OCI-LY7 (cell line): ENCODE results near the gene F11. TPM values are rescaled to one million over a fixed set of nuclear protein-coding genes. Genes with fewer than 3 reads are reported as not detected.

Experiments
- BruUV-seq: library from RNA; stranded (reverse); fragments of 400-500 nt; replicated peaks from 2 replicates; lab custom pipeline; 2021; lab: Mats Ljungman, UMichigan
- CTCF ChIA-PET: fragments of 300-600 bp; sonication (Branson Sonifier 250); formaldehyde crosslinking; loops from one replicate; lab custom pipeline; 2022; ENCODE audit warnings: antibody characterized with exemption; ENCODE audit not compliant: unreplicated experiment; lab: Charles Lee
- POLR2A ChIA-PET: fragments of 300-600 bp; sonication (Branson Sonifier 250); formaldehyde crosslinking; loops from one replicate; lab custom pipeline; 2022; ENCODE audit warnings: antibody characterized with exemption; lab: Charles Lee
- DNase-seq: peaks from one replicate; pipeline ENCODE4 v3.0.0-alpha.2; 2015; ENCODE audit warnings: low spot score
- H2AFZ ChIP-seq: fragments of 200-600 bp; sonication (generic), shearing (Covaris generic); 2 replicates; pipeline ENCODE4 v1.6.1; 2014; ENCODE audit warnings: mild to moderate bottlenecking, antibody characterized with exemption, low read length, moderate library complexity
- H3K27ac ChIP-seq: fragments of 200-600 bp; sonication (generic); 2 replicates; pipeline ENCODE4 v1.5.1; 2014; ENCODE audit warnings: mixed run types, low read depth, mild to moderate bottlenecking, moderate library complexity, low read length, inconsistent platforms; ENCODE audit not compliant: poor library complexity, severe bottlenecking
- H3K36me3 ChIP-seq: fragments of 200-600 bp; sonication (generic); 2 replicates; pipeline ENCODE4 v1.6.1; 2014; ENCODE audit warnings: mild to moderate bottlenecking, antibody characterized with exemption, low read length, moderate library complexity, mixed read lengths; ENCODE audit not compliant: insufficient read depth
- H3K4me1 ChIP-seq: fragments of 200-600 bp; sonication (generic); 2 replicates; pipeline ENCODE4 v1.5.1; 2014; ENCODE audit warnings: mild to moderate bottlenecking, low read length; ENCODE audit not compliant: insufficient read depth, poor library complexity, severe bottlenecking
- H3K4me2 ChIP-seq: fragments of 200-600 bp; sonication (generic); 2 replicates; pipeline ENCODE4 v1.6.1; 2014; ENCODE audit warnings: mild to moderate bottlenecking, low read length
- H3K4me3 ChIP-seq: fragments of 200-600 bp; sonication (generic); 2 replicates; pipeline ENCODE4 v1.5.1; 2014; ENCODE audit warnings: mild to moderate bottlenecking, low read depth, low read length; ENCODE audit not compliant: poor library complexity, severe bottlenecking
- H3K79me2 ChIP-seq: fragments of 200-600 bp; sonication (generic); 2 replicates; pipeline ENCODE4 v1.6.1; 2016; ENCODE audit warnings: low read depth, mild to moderate bottlenecking, low read length, moderate library complexity, mixed read lengths; ENCODE audit not compliant: insufficient read depth
- H3K9me2 ChIP-seq: fragments of 200-600 bp; sonication (generic); 2 replicates; pipeline ENCODE4 v1.6.1; 2016; ENCODE audit warnings: mild to moderate bottlenecking, low read length, mixed read lengths; ENCODE audit not compliant: insufficient read depth
- H3K9me3 ChIP-seq: fragments of 200-600 bp; sonication (generic); 2 replicates; pipeline ENCODE4 v1.6.1; 2014; ENCODE audit warnings: mild to moderate bottlenecking, mixed run types, low read length, mixed read lengths
- H4K20me1 ChIP-seq: fragments of 200-600 bp; sonication (generic); 2 replicates; pipeline ENCODE4 v1.6.1; 2014; ENCODE audit warnings: mild to moderate bottlenecking, antibody characterized with exemption, low read length, moderate library complexity, mixed read lengths; ENCODE audit not compliant: insufficient read depth
- CTCF ChIP-seq: fragments of 200-600 bp; sonication (generic); conservative IDR thresholded peaks from 2 replicates; pipeline ENCODE4 v1.5.1; 2014; ENCODE audit warnings: mild to moderate bottlenecking, antibody characterized with exemption, low read length, moderate library complexity, mixed read lengths
- EZH2phosphoT487 ChIP-seq: fragments of 200-600 bp; sonication (generic); IDR thresholded peaks from 2 replicates; pipeline ENCODE4 v1.6.1; 2018; ENCODE audit warnings: low read depth, borderline replicate concordance, mild to moderate bottlenecking, mixed run types, antibody characterized with exemption, low read length, moderate library complexity, mixed read lengths
- intact Hi-C: fragments of 100-400 bp; cut with micrococcal nuclease; formaldehyde crosslinking; loops from one replicate; pipeline ENCODE4 v1.10.0; 2022; ENCODE audit not compliant: unreplicated experiment
- total RNA-seq, 2 experiments: library from RNA; depleted of rRNA in 1 of 2; stranded (reverse); fragments of >200 nt in 1 of 2; shearing (Covaris generic) in 1 of 2; gene quantifications; 2 replicates each; pipeline ENCODE4 v1.2.3, GENCODE V29; 2014 to 2022

F11 gene
- total RNA-seq, 2 experiments from 2014 or later = not detected

- Histone ChIP-seq H3K4me2 (no peak overlapping the region), H2AFZ (no peak overlapping the region), H3K79me2 (no peaks in the 10 kb centered on the region), H3K9me2 (no peaks in the 10 kb centered on the region), H4K20me1 (no peaks in the 10 kb centered on the region), H3K4me1 (no peaks in the 10 kb centered on the region), H3K4me3 (no peak overlapping the region), H3K27ac (no peak overlapping the region), H3K36me3 (no peaks in the 10 kb centered on the region), H3K9me3 (no peaks in the 10 kb centered on the region)
- intact Hi-C loops = no loop called here
- POLR2A ChIA-PET = interaction anchor here (0.6 kb wide), 1 partner anchor 1303 kb away, joined by 3 read pairs; no protein-coding TSS in a partner anchor
- no peak for DNase-seq
- CTCF ChIA-PET = no interaction called here
- TF ChIP-seq EZH2phosphoT487 (no peak), CTCF (no peak)
- BruUV-seq = no TSS peak
Measured at GRCh38 chr4:186326391-186326790, 60.4 kb downstream of the F11 start.

DNA sequence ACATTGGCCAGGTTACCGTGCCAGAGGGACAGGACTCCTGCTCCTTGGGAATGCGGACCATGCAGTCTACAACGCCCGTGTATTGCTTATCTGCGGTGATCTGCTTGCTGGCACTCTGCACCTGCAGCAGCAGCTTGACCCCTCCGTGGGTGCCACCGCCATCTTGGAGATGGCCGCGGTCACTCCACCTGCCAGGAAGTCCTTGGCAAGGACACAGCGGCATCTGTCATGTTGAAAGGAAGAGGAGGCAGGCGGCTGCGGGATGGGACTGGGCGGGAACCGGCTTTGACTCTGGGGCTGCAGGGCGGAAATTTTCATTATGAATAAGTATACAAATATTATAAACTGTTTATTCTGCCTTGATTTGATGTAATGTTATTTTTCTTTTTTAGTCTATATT is 63.4 kb downstream of the F11 start:
- Histone ChIP-seq H3K36me3 (no peaks in the 10 kb centered on the region), H4K20me1 (no peaks in the 10 kb centered on the region), H3K4me2 (no peak overlapping the region), H3K4me3 (no peak overlapping the region), H3K9me3 (no peaks in the 10 kb centered on the region), H3K27ac (no peak overlapping the region), H2AFZ (no peak overlapping the region), H3K9me2 (no peaks in the 10 kb centered on the region), H3K79me2 (no peaks in the 10 kb centered on the region), H3K4me1 (no peaks in the 10 kb centered on the region)
- ChIA-PET POLR2A (no interaction called here), CTCF (no interaction called here)
- intact Hi-C loops = no loop called here
- DNase-seq = no peak
- no TSS peak for BruUV-seq
- TF ChIP-seq CTCF (no peak), EZH2phosphoT487 (no peak)

DNA sequence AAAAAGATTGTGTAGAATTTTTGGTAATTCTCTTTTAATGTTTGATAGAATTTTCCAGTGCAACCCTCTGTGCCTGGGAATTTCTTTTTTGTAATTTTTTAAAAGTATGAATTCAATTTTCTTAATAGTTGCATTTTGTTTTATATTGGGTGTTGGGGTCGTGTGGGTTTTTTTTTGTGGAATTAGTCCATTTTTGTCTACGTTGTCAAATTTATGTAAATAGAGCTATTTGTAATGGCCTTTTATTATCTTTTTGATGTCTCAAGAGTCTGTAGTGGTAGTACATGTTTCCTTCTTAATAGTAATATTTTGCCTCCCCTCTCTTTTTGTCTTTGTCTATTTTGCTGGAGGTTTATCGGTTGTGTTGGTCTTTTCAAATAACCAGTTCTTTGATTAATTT is 64.4 kb downstream of the F11 start:
- DNase-seq = no peak
- no TSS peak for BruUV-seq
- no peak overlapping the region for H3K27ac ChIP-seq
- no peaks in the 10 kb centered on the region for H3K9me2 ChIP-seq
- H4K20me1 ChIP-seq = no peaks in the 10 kb centered on the region
- H3K4me3 ChIP-seq = no peak overlapping the region
- CTCF ChIA-PET = no interaction called here
- H3K79me2 ChIP-seq = no peaks in the 10 kb centered on the region
- no peak overlapping the region for H2AFZ ChIP-seq
- intact Hi-C loops = no loop called here
- TF ChIP-seq CTCF (no peak), EZH2phosphoT487 (no peak)
- POLR2A ChIA-PET = interaction anchor here (0.7 kb wide), 1 partner anchor 1176 kb away, joined by 4 read pairs; no protein-coding TSS in a partner anchor
- no peaks in the 10 kb centered on the region for H3K9me3 ChIP-seq
- no peaks in the 10 kb centered on the region for H3K4me1 ChIP-seq
- H3K4me2 ChIP-seq = no peak overlapping the region
- no peaks in the 10 kb centered on the region for H3K36me3 ChIP-seq
